Eye (tissue), 1 donor: ENCODE results near the gene CA10.
A peak's percentile ranks its signal among the peaks of the same experiment; 100 is the strongest.

ENCODE experiments used
- DNase-seq: peaks from one replicate; pipeline ENCODE4 v3.0.0-alpha.2; 2015

Gene CA10

GRCh38 chr17:51813140-51813783 is 345.3 kb downstream of the CA10 start:
- no peak for DNase-seq

GRCh38 chr17:51807460-51807859 is 351.1 kb downstream of the CA10 start:
- no peak for DNase-seq

- no peak for DNase-seq
Measured at GRCh38 chr17:51805765-51806164, 352.7 kb downstream of the CA10 start.

- DNase-seq, result no peak
Measured at GRCh38 chr17:51805185-51805584, 353.3 kb downstream of the CA10 start.

GRCh38 chr17:51803161-51803560 is 355.4 kb downstream of the CA10 start:
- no peak for DNase-seq

GRCh38 chr17:51802544-51802943 is 356.0 kb downstream of the CA10 start:
- peak; percentile 44 for DNase-seq

- no peak for DNase-seq
Measured at GRCh38 chr17:51801626-51802025, 356.9 kb downstream of the CA10 start.

- no peak for DNase-seq
Measured at GRCh38 chr17:51799981-51800380, 358.5 kb downstream of the CA10 start.

- no peak for DNase-seq
Measured at GRCh38 chr17:51799240-51799639, 359.3 kb downstream of the CA10 start.

- no peak for DNase-seq
Measured at GRCh38 chr17:51797150-51797549, 361.4 kb downstream of the CA10 start.

- DNase-seq, result no peak
Measured at GRCh38 chr17:51796026-51796425, 362.5 kb downstream of the CA10 start.

GRCh38 chr17:51795401-51795800 is 363.1 kb downstream of the CA10 start:
- DNase-seq, result no peak

GRCh38 chr17:51794466-51794865 is 364.0 kb downstream of the CA10 start:
- DNase-seq, result no peak

GRCh38 chr17:51793686-51794085 is 364.8 kb downstream of the CA10 start:
- no peak for DNase-seq

GRCh38 chr17:51778842-51779241 is 379.7 kb downstream of the CA10 start:
- DNase-seq, result no peak

GRCh38 chr17:51770027-51770759 is 388.3 kb downstream of the CA10 start:
- DNase-seq, result no peak

GRCh38 chr17:51769231-51769630 is 389.3 kb downstream of the CA10 start:
- no peak for DNase-seq

- DNase-seq, result no peak
Measured at GRCh38 chr17:51768706-51769105, 389.8 kb downstream of the CA10 start.

- DNase-seq, result no peak
Measured at GRCh38 chr17:51767287-51767686, 391.2 kb downstream of the CA10 start.

GRCh38 chr17:51765282-51766135 is 393.0 kb downstream of the CA10 start:
- no peak for DNase-seq

GRCh38 chr17:51764387-51764971 is 394.0 kb downstream of the CA10 start:
- DNase-seq, result peak; percentile 88

GRCh38 chr17:51763058-51763457 is 395.5 kb downstream of the CA10 start:
- DNase-seq, result no peak

- DNase-seq, result no peak
Measured at GRCh38 chr17:51761105-51761504, 397.4 kb downstream of the CA10 start.
